C4-2B (cell line): ENCODE data around the gene HDAC4.

Experiments used
- H3K27ac ChIP-seq: fragments of 450-650 bp; 2 replicates; pipeline ENCODE4 v1.5.1; 2017
- CTCF ChIP-seq: fragments of 450-650 bp; conservative IDR thresholded peaks from 2 replicates; pipeline ENCODE4 v1.5.1; 2017; ENCODE audit warnings: mild to moderate bottlenecking
- ZFX ChIP-seq: fragments of 450-650 bp; IDR thresholded peaks from 2 replicates; pipeline ENCODE4 v1.6.1; 2017

HDAC4 gene

GRCh38 chr2:239202836-239203235 lies 198.0 kb downstream of the HDAC4 start:
- TF ChIP-seq ZFX (no peak), CTCF (no peak)
- no peak overlapping the region for H3K27ac ChIP-seq

GRCh38 chr2:239202343-239202742 lies 198.5 kb downstream of the HDAC4 start:
- TF ChIP-seq CTCF: no peak
- TF ChIP-seq ZFX: no peak
- no peak overlapping the region for H3K27ac ChIP-seq

GRCh38 chr2:239201884-239202283 lies 198.9 kb downstream of the HDAC4 start:
- TF ChIP-seq ZFX: no peak
- no peak for TF ChIP-seq CTCF
- H3K27ac ChIP-seq: no peak overlapping the region

GRCh38 chr2:239201531-239201876 lies 199.3 kb downstream of the HDAC4 start:
- TF ChIP-seq ZFX: no peak
- TF ChIP-seq CTCF: no peak
- H3K27ac ChIP-seq: no peak overlapping the region

- TF ChIP-seq CTCF (no peak), ZFX (no peak)
- H3K27ac ChIP-seq: no peak overlapping the region
These were observed 199.9 kb downstream of the HDAC4 start for GRCh38 chr2:239200646-239201530.

- no peak for TF ChIP-seq CTCF
- TF ChIP-seq ZFX: no peak
- no peak overlapping the region for H3K27ac ChIP-seq
These were observed 201.6 kb downstream of the HDAC4 start for GRCh38 chr2:239199041-239199768.

GRCh38 chr2:239198221-239198620 lies 202.6 kb downstream of the HDAC4 start:
- H3K27ac ChIP-seq: no peak overlapping the region
- no peak for TF ChIP-seq CTCF
- no peak for TF ChIP-seq ZFX
